Measurements from ENCODE around the gene LRRC74B. TPM values are rescaled to one million over a fixed set of nuclear protein-coding genes. Genes with fewer than 3 reads are reported as not detected.

Gene LRRC74B
- total RNA-seq, 4 donors from 2014 or later, result 0.14 to 0.18 TPM; not detected in 2

GRCh38 chr22:21106000-21106399 is 60.3 kb downstream of the LRRC74B start:
- Histone ChIP-seq H3K9me3 (no peaks in the 10 kb centered on the region), H3K4me3 (no peak overlapping the region), H3K36me3 (no peaks in the 10 kb centered on the region), H3K27ac (no peak overlapping the region), H3K27me3 (peaks cover 0 to 10% of the 10 kb centered on the region in 2 donors), H3K4me1 (no peaks in the 10 kb centered on the region)
- TF ChIP-seq CTCF (IDR thresholded peaks at IDR 0.05) (no peak), POLR2A (IDR thresholded peaks at IDR 0.05) (no peak)
- DNase-seq, result no peak
- intact Hi-C loops (cut with DNase I; ENCODE audit: low total_unique reads), result no loop called here

GRCh38 chr22:21108379-21109115 is 62.8 kb downstream of the LRRC74B start:
- no peak overlapping the region for H3K27ac ChIP-seq
- no peak overlapping the region for H3K4me3 ChIP-seq
- DNase-seq, result no peak
- intact Hi-C loops (cut with DNase I; ENCODE audit: low total_unique reads), result no loop called here
- no peaks in the 10 kb centered on the region for H3K4me1 ChIP-seq
- no peaks in the 10 kb centered on the region for H3K9me3 ChIP-seq
- H3K36me3 ChIP-seq, result no peaks in the 10 kb centered on the region
- peaks cover 0 to 10% of the 10 kb centered on the region in 2 donors for H3K27me3 ChIP-seq
- TF ChIP-seq CTCF (IDR thresholded peaks at IDR 0.05) (no peak), POLR2A (IDR thresholded peaks at IDR 0.05) (no peak)

MicroRNA genes within 50 kb of the gene (microRNA counts, 767-probe panel; counts per million panel counts)
- microRNA hsa-miR-649, result 0 counts per million in 2 donors

Small RNA genes lying within 50 kb of the gene (microRNA-seq; reads per million reads assigned to microRNA genes)
- gene MIR649 (ENCODE audit: borderline microRNAs expressed, borderline replicate concordance), result not detected

Small RNA genes lying within 50 kb of the gene (small RNA-seq; reads per million reads assigned to genes)
- not detected for gene MIR649

Other genes starting within 250 kb of the LRRC74B start
- gene PI4KA, start 187.1 kb upstream of the LRRC74B start, total RNA-seq, result 100 to 1,000 TPM in 2 of 4 donors, 10 to 100 TPM in 2; 48.9 to 238 (median 108) TPM
- 10 to 100 TPM in 3 of 4 donors, 1 to 10 TPM in 1; 5.3 to 33.5 (median 13.1) TPM for gene SNAP29, start 186.9 kb upstream of the LRRC74B start, total RNA-seq
- 10 to 100 TPM; 29.4 to 74.2 (median 57.6) TPM for gene CRKL, start 128.5 kb upstream of the LRRC74B start, total RNA-seq
- 1 to 10 TPM in 2 of 4 donors, not detected in 2; 3.2 to 3.4 TPM for gene AIFM3, start 78.7 kb upstream of the LRRC74B start, total RNA-seq
- gene LZTR1, start 63.6 kb upstream of the LRRC74B start, total RNA-seq, result 10 to 100 TPM; 18.2 to 73.7 (median 56.1) TPM
- gene THAP7, start 43.8 kb upstream of the LRRC74B start, total RNA-seq, result 10 to 100 TPM; 16.2 to 45.9 (median 30.9) TPM
- gene P2RX6, start 30.8 kb upstream of the LRRC74B start, total RNA-seq, result 1 to 10 TPM in 2 of 4 donors, under 1 TPM in 1, not detected in 1; 0.76 to 1.5 (median 1.2) TPM
- gene SLC7A4, start 13.4 kb upstream of the LRRC74B start, total RNA-seq, result 1 to 10 TPM in 1 of 4 donors, under 1 TPM in 2, not detected in 1; 0.35 to 7.9 (median 0.43) TPM

Measured in uterus (tissue), 4 donors.